ENCODE data around the gene CYSRT1.

- no peak for TF ChIP-seq CTCF (conservative IDR thresholded peaks at IDR 0.05; ENCODE audit: low read depth, low read length)
- TF ChIP-seq EZH2 (IDR thresholded peaks at IDR 0.05; ENCODE audit: low read length, unreplicated experiment), result no peak
These were observed 46.7 kb downstream of the CYSRT1 start for GRCh38 chr9:137271696-137272076.
